ENCODE data around the gene GABBR2. TPM values are rescaled to one million over a fixed set of nuclear protein-coding genes. Genes with fewer than 3 reads are reported as not detected.

Gene GABBR2
- total and polyA plus RNA-seq, 2 of the 8 experiments (the other 6 are each of a cell fraction or from before 2014, with no cell fraction given), result 0.50 to 1.2 TPM

DNA sequence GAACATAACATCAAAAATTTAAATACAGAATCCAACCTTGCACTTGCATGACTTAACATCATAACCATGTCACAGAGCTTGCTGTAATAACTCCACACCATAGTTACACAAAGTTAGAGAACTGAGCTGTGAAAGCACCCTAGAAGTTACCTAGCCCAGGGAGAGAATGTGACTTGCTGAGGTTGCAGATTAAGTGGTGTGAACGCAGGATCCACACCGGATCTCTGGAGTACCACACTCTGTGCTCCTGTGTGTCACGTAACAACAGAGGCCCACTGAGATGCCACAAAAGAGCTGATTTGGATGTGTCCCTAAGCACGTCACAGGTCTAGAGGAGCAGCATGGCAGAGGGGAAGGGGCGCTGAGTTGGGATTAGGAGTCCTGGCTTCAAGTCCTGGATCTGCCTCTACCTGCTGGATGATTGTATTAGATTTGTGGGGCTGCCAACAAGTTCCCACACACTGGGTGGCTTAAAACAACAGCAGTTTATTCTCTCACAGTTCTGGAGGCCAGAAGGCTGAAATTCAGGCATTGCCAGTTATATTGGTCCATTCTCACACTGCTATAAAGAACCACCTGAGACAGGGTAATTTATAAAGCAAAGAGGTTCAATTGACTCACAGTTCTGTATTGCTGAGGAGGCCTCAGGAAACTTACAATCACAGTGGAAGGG is 240.0 kb downstream of the GABBR2 start (continued):
- TF ChIP-seq, protein P1, sequence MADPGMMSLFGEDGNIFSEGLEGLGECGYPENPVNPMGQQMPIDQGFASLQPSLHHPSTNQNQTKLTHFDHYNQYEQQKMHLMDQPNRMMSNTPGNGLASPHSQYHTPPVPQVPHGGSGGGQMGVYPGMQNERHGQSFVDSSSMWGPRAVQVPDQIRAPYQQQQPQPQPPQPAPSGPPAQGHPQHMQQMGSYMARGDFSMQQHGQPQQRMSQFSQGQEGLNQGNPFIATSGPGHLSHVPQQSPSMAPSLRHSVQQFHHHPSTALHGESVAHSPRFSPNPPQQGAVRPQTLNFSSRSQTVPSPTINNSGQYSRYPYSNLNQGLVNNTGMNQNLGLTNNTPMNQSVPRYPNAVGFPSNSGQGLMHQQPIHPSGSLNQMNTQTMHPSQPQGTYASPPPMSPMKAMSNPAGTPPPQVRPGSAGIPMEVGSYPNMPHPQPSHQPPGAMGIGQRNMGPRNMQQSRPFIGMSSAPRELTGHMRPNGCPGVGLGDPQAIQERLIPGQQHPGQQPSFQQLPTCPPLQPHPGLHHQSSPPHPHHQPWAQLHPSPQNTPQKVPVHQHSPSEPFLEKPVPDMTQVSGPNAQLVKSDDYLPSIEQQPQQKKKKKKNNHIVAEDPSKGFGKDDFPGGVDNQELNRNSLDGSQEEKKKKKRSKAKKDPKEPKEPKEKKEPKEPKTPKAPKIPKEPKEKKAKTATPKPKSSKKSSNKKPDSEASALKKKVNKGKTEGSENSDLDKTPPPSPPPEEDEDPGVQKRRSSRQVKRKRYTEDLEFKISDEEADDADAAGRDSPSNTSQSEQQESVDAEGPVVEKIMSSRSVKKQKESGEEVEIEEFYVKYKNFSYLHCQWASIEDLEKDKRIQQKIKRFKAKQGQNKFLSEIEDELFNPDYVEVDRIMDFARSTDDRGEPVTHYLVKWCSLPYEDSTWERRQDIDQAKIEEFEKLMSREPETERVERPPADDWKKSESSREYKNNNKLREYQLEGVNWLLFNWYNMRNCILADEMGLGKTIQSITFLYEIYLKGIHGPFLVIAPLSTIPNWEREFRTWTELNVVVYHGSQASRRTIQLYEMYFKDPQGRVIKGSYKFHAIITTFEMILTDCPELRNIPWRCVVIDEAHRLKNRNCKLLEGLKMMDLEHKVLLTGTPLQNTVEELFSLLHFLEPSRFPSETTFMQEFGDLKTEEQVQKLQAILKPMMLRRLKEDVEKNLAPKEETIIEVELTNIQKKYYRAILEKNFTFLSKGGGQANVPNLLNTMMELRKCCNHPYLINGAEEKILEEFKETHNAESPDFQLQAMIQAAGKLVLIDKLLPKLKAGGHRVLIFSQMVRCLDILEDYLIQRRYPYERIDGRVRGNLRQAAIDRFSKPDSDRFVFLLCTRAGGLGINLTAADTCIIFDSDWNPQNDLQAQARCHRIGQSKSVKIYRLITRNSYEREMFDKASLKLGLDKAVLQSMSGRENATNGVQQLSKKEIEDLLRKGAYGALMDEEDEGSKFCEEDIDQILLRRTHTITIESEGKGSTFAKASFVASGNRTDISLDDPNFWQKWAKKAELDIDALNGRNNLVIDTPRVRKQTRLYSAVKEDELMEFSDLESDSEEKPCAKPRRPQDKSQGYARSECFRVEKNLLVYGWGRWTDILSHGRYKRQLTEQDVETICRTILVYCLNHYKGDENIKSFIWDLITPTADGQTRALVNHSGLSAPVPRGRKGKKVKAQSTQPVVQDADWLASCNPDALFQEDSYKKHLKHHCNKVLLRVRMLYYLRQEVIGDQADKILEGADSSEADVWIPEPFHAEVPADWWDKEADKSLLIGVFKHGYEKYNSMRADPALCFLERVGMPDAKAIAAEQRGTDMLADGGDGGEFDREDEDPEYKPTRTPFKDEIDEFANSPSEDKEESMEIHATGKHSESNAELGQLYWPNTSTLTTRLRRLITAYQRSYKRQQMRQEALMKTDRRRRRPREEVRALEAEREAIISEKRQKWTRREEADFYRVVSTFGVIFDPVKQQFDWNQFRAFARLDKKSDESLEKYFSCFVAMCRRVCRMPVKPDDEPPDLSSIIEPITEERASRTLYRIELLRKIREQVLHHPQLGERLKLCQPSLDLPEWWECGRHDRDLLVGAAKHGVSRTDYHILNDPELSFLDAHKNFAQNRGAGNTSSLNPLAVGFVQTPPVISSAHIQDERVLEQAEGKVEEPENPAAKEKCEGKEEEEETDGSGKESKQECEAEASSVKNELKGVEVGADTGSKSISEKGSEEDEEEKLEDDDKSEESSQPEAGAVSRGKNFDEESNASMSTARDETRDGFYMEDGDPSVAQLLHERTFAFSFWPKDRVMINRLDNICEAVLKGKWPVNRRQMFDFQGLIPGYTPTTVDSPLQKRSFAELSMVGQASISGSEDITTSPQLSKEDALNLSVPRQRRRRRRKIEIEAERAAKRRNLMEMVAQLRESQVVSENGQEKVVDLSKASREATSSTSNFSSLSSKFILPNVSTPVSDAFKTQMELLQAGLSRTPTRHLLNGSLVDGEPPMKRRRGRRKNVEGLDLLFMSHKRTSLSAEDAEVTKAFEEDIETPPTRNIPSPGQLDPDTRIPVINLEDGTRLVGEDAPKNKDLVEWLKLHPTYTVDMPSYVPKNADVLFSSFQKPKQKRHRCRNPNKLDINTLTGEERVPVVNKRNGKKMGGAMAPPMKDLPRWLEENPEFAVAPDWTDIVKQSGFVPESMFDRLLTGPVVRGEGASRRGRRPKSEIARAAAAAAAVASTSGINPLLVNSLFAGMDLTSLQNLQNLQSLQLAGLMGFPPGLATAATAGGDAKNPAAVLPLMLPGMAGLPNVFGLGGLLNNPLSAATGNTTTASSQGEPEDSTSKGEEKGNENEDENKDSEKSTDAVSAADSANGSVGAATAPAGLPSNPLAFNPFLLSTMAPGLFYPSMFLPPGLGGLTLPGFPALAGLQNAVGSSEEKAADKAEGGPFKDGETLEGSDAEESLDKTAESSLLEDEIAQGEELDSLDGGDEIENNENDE (IDR thresholded peaks at IDR 0.05; ENCODE audit: insufficient replicate concordance, low read length), result no peak
- TF ChIP-seq HDAC6 (IDR thresholded peaks at IDR 0.05; ENCODE audit: low read depth, low read length), result no peak
- no peak for TF ChIP-seq PHF8 (conservative IDR thresholded peaks at IDR 0.05; ENCODE audit: low read depth, low read length)
- TF ChIP-seq EZH2 (IDR thresholded peaks at IDR 0.05; ENCODE audit: low read depth, low read length, severe bottlenecking), result no peak

Measured in H1 (cell line).